Caco-2 (cell line): ENCODE measurements around the gene BTNL9. TPM values are rescaled to one million over a fixed set of nuclear protein-coding genes. Genes with fewer than 3 reads are reported as not detected.

Source experiments
- BruUV-seq: library from RNA; stranded (reverse); fragments of 400-500 nt; replicated peaks from 2 replicates; lab custom pipeline; 2021; lab: Mats Ljungman, UMichigan
- CTCF ChIA-PET: fragments of 300-600 bp; sonication (Branson Sonifier 250); formaldehyde crosslinking; loops from one replicate; lab custom pipeline; 2022; ENCODE audit warnings: antibody characterized with exemption; lab: Charles Lee
- POLR2A ChIA-PET: fragments of 300-600 bp; sonication (Branson Sonifier 250); formaldehyde crosslinking; loops from one replicate; lab custom pipeline; 2022; ENCODE audit warnings: antibody characterized with exemption; lab: Charles Lee
- DNase-seq, 2 experiments: peaks; one replicate each; pipeline versions ENCODE4 v3.0.0 to v3.0.0-alpha.2; 2020 to 2022
- H3K27me3 ChIP-seq: replicated peaks from 2 replicates; pipeline ENCODE4 v1.6.0; 2011; ENCODE audit warnings: low read length; ENCODE audit not compliant: control insufficient read depth, insufficient read depth
- H3K36me3 ChIP-seq: 2 replicates; pipeline ENCODE4 v1.5.1; 2011; ENCODE audit warnings: low read length; ENCODE audit not compliant: control insufficient read depth, insufficient read depth
- H3K4me1 ChIP-seq: fragments of 250-450 bp; sonication (Bioruptor Pico); 2 replicates; pipeline ENCODE4 v1.5.1; 2020; ENCODE audit warnings: mild to moderate bottlenecking
- H3K4me3 ChIP-seq: 2 replicates; pipeline ENCODE4 v1.5.1; 2011; ENCODE audit warnings: low read depth, mild to moderate bottlenecking, control low read depth, low read length
- H3K9me3 ChIP-seq: fragments of 250-450 bp; sonication (Bioruptor Pico); 2 replicates; pipeline ENCODE4 v1.5.1; 2020; ENCODE audit warnings: mild to moderate bottlenecking, moderate library complexity
- H3K27ac Mint-ChIP-seq: one replicate; pipeline ENCODE4 v1.8.0; 2022; ENCODE audit warnings: mixed read lengths; ENCODE audit not compliant: unreplicated experiment
- H3K27me3 Mint-ChIP-seq: one replicate; pipeline ENCODE4 v1.8.0; 2022; ENCODE audit warnings: mixed read lengths; ENCODE audit not compliant: insufficient read depth, unreplicated experiment
- H3K36me3 Mint-ChIP-seq: one replicate; pipeline ENCODE4 v1.8.0; 2022; ENCODE audit warnings: mild to moderate bottlenecking, mixed read lengths; ENCODE audit not compliant: insufficient read depth, unreplicated experiment
- H3K4me1 Mint-ChIP-seq: one replicate; pipeline ENCODE4 v1.8.0; 2022; ENCODE audit warnings: low read depth, mixed read lengths; ENCODE audit not compliant: unreplicated experiment
- H3K4me3 Mint-ChIP-seq: one replicate; pipeline ENCODE4 v1.8.0; 2022; ENCODE audit warnings: mild to moderate bottlenecking, moderate library complexity, mixed read lengths; ENCODE audit not compliant: unreplicated experiment
- H3K9me3 Mint-ChIP-seq: one replicate; pipeline ENCODE4 v1.8.0; 2022; ENCODE audit warnings: mixed read lengths; ENCODE audit not compliant: unreplicated experiment
- CTCF ChIP-seq, 2 experiments: fragments of 200-600 bp in 1 of 2; IDR thresholded peaks; 1 replicate in 1 of 2; 2 replicates in 1 of 2; pipeline versions ENCODE4 v1.5.1 to v1.8.0; 2011 to 2022; ENCODE audit warnings: antibody characterized with exemption in 1 of 2, control low read depth in 1 of 2, inconsistent platforms in 1 of 2, low read depth in 1 of 2, low read length in 1 of 2, mild to moderate bottlenecking in 1 of 2, moderate library complexity in 1 of 2; ENCODE audit not compliant: insufficient read depth in 1 of 2, severe bottlenecking in 1 of 2, unreplicated experiment in 1 of 2
- intact Hi-C: fragments of 100-400 bp; cut with micrococcal nuclease; formaldehyde crosslinking; loops from one replicate; pipeline ENCODE4 v1.10.0; 2022; ENCODE audit not compliant: unreplicated experiment
- total RNA-seq: library from RNA; stranded (reverse); gene quantifications from 2 replicates; pipeline ENCODE4 v1.2.3, GENCODE V29; 2022

The BTNL9 gene
- total RNA-seq, 1 experiment from 2014 or later, result 8.4 TPM

GRCh38 chr5:181051841-181052671 is 12.0 kb downstream of the BTNL9 start:
- Mint-ChIP-seq H3K4me1 (peaks cover 8% of the 10 kb centered on the region), H3K27me3 (peaks cover 13% of the 10 kb centered on the region), H3K36me3 (no peaks in the 10 kb centered on the region), H3K9me3 (no peaks in the 10 kb centered on the region), H3K27ac (no peak overlapping the region), H3K4me3 (peak overlapping the region; percentile 90)
- ChIA-PET POLR2A (no interaction called here), CTCF (no interaction called here)
- Histone ChIP-seq H3K4me1 (peaks cover 7% of the 10 kb centered on the region; the same call in 1 of the 2 replicates), H3K4me3 (peak overlapping the region; percentile 83), H3K27me3 (no peaks in the 10 kb centered on the region), H3K36me3 (no peaks in the 10 kb centered on the region), H3K9me3 (no peaks in the 10 kb centered on the region)
- TF ChIP-seq CTCF (IDR thresholded peaks at IDR 0.05; ENCODE audit: insufficient read depth in 1 of 2, low read depth in 1 of 2, low read length in 1 of 2, severe bottlenecking in 1 of 2, unreplicated experiment in 1 of 2), result no peak
- intact Hi-C loops, result loop anchor here (5.0 kb wide), 1 partner anchor 190 kb away; the partner anchor contains the start of gene ZFP62
- no peak for DNase-seq
- no TSS peak for BruUV-seq

GRCh38 chr5:181052672-181053487 is 12.8 kb downstream of the BTNL9 start:
- POLR2A ChIA-PET, result no interaction called here

More at GRCh38 chr5:181052672-181053487, 12.8 kb downstream of the BTNL9 start:
- Mint-ChIP-seq H3K9me3 (no peaks in the 10 kb centered on the region), H3K27ac (no peak overlapping the region), H3K4me3 (peak overlapping the region; percentile 90), H3K36me3 (no peaks in the 10 kb centered on the region), H3K27me3 (peaks cover 13% of the 10 kb centered on the region), H3K4me1 (peaks cover 8% of the 10 kb centered on the region)
- no peaks in the 10 kb centered on the region for H3K36me3 ChIP-seq
- TF ChIP-seq CTCF (IDR thresholded peaks at IDR 0.05; ENCODE audit: insufficient read depth in 1 of 2, low read depth in 1 of 2, low read length in 1 of 2, severe bottlenecking in 1 of 2, unreplicated experiment in 1 of 2), result no peak
- CTCF ChIA-PET, result no interaction called here
- peak overlapping the region; percentile 83 for H3K4me3 ChIP-seq
- intact Hi-C loops, result loop anchor here (5.0 kb wide), 1 partner anchor 191 kb away; the partner anchor contains the start of gene ZFP62
- no TSS peak for BruUV-seq
- peak; percentile 52 to 58 for DNase-seq
- H3K27me3 ChIP-seq, result no peaks in the 10 kb centered on the region
- H3K4me1 ChIP-seq, result peaks cover 7% of the 10 kb centered on the region; the same call in 1 of the 2 replicates
- no peaks in the 10 kb centered on the region for H3K9me3 ChIP-seq
